NT2/D1 (cell line): Measurements from ENCODE around the gene NADK2.

ENCODE experiments used
- YY1 ChIP-seq: IDR thresholded peaks from 2 replicates; pipeline ENCODE4 v1.6.1; 2011; ENCODE audit not compliant: insufficient read length, insufficient read depth
- ZNF274 ChIP-seq: IDR thresholded peaks from 2 replicates; pipeline ENCODE4 v1.6.1; 2011; ENCODE audit warnings: mild to moderate bottlenecking, low read depth, low read length

DNA sequence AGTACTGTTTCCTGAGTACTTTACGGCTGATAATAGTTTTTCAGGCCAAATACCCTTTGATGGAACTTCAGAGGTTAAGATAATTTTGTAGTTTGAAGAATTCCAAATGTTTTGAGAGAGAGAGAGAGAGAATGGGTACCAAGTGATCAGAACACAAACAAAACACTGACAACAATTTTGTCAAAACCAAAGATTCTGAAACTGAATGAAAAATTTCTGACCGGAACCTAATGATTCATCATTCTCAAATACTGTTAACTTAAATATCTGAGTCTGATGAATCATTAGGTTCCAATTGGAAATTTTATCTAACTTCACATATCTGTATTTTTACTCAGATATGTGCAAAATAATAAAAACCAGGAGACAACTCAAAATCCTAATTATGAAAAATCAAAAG is 94.0 kb downstream of the NADK2 start:
- TF ChIP-seq ZNF274 (no peak), YY1 (no peak)
